GM12878 (cell line): ENCODE data around the gene MACROD2. TPM values are rescaled to one million over a fixed set of nuclear protein-coding genes. Genes with fewer than 3 reads are reported as not detected.

Experiments used
- ATAC-seq: fragments of 200-7000 bp; cut with Tn5 transposase; 3 replicates; pipeline ENCODE4 v1.9.1; 2020; ENCODE audit warnings: mild to moderate bottlenecking, moderate library complexity
- BruUV-seq: library from RNA; stranded (reverse); fragments of 400-500 nt; replicated peaks from 2 replicates; lab custom pipeline; 2021; lab: Mats Ljungman, UMichigan
- CTCF ChIA-PET: fragments of 300-600 bp; sonication (Branson Sonifier 250); formaldehyde crosslinking; extraction: SDS; loops from one replicate; lab custom pipeline; 2021; ENCODE audit warnings: inconsistent platforms; lab: Yijun Ruan, JAX
- POLR2A ChIA-PET: fragments of 350-600 bp; formaldehyde crosslinking; extraction: SDS; loops from one replicate; lab custom pipeline; 2021; ENCODE audit warnings: inconsistent platforms; lab: Charles Lee
- RAD21 ChIA-PET: fragments of 300-600 bp; sonication (Branson Sonifier 250); formaldehyde crosslinking; loops from one replicate; lab custom pipeline; 2023; ENCODE audit warnings: antibody characterized with exemption; ENCODE audit not compliant: unreplicated experiment; lab: Charles Lee
- SMC1A ChIA-PET: fragments of 300-600 bp; sonication (Branson Sonifier 250); formaldehyde crosslinking; loops from one replicate; lab custom pipeline; 2023; ENCODE audit not compliant: unreplicated experiment, uncharacterized antibody; lab: Charles Lee
- DNase-seq: peaks from one replicate; pipeline ENCODE4 v3.0.0-alpha.2; 2011; ENCODE audit warnings: low read depth, low spot score
- FAIRE-seq: peaks from 3 replicates; lab custom pipeline; 2011; peaks lifted over from hg19 to GRCh38; lab: Jason Lieb, UNC
- H2AFZ ChIP-seq: 2 replicates; pipeline ENCODE4 v1.6.0; 2011; ENCODE audit warnings: low read depth, low read length, control low read depth; ENCODE audit not compliant: control insufficient read depth
- H3K27ac ChIP-seq: 2 replicates; pipeline ENCODE4 v1.5.1; 2011; ENCODE audit warnings: control low read depth; ENCODE audit not compliant: control insufficient read depth, insufficient read depth
- H3K27me3 ChIP-seq, 2 experiments: replicated peaks in 1 of 2; 2 replicates each; pipeline versions ENCODE4 v1.6.0 to v1.6.1; 2011; ENCODE audit warnings: low read length in 1 of 2; ENCODE audit not compliant: control insufficient read depth in 2 of 2, insufficient read depth in 2 of 2
- H3K36me3 ChIP-seq, 2 experiments: 2 replicates each; pipeline ENCODE4 v1.5.1; 2011; ENCODE audit warnings: low read length in 1 of 2; ENCODE audit not compliant: control insufficient read depth in 2 of 2, insufficient read depth in 2 of 2
- H3K4me1 ChIP-seq: 2 replicates; pipeline ENCODE4 v1.6.1; 2011; ENCODE audit warnings: mild to moderate bottlenecking, low read length, moderate library complexity, mixed read lengths; ENCODE audit not compliant: control insufficient read depth, insufficient read depth
- H3K4me2 ChIP-seq: 2 replicates; pipeline ENCODE4 v1.6.0; 2011; ENCODE audit warnings: control low read depth; ENCODE audit not compliant: control insufficient read depth, insufficient read depth
- H3K4me3 ChIP-seq: fragments of 200-600 bp; sonication (generic); 2 replicates; pipeline ENCODE4 v1.5.1; 2016
- H3K79me2 ChIP-seq: 2 replicates; pipeline ENCODE4 v1.6.0; 2011; ENCODE audit warnings: low read length; ENCODE audit not compliant: control insufficient read depth, insufficient read depth
- H3K9ac ChIP-seq: 2 replicates; pipeline ENCODE4 v1.8.0; 2011; ENCODE audit warnings: low read length, control low read depth, mixed read lengths; ENCODE audit not compliant: control insufficient read depth, insufficient read depth
- H3K9me3 ChIP-seq: replicated peaks from 3 replicates; pipeline ENCODE4 v1.5.1; 2011; ENCODE audit warnings: mild to moderate bottlenecking, low read length; ENCODE audit not compliant: control insufficient read depth, insufficient read depth
- H4K20me1 ChIP-seq: 2 replicates; pipeline ENCODE4 v1.6.0; 2011; ENCODE audit not compliant: control insufficient read depth, insufficient read depth
- CHD4 ChIP-seq: fragments of 200-600 bp; sonication (generic); IDR thresholded peaks from 2 replicates; pipeline ENCODE4 v1.6.1; 2016; ENCODE audit warnings: mild to moderate bottlenecking
- EP300 ChIP-seq, 2 experiments: fragments of 150-350 bp in 1 of 2; IDR thresholded peaks; 2 replicates each; pipeline ENCODE4 v1.6.1; 2011 to 2012; ENCODE audit warnings: low read depth in 2 of 2, low read length in 2 of 2, borderline replicate concordance in 1 of 2, improper control_type of control experiment in 1 of 2, inconsistent platforms in 1 of 2; ENCODE audit not compliant: control insufficient read depth in 1 of 2
- HDAC6 ChIP-seq: fragments of 200-600 bp; sonication (generic); IDR thresholded peaks from one replicate; pipeline ENCODE4 v1.8.0; 2017; ENCODE audit warnings: antibody characterized with exemption; ENCODE audit not compliant: unreplicated experiment
- HSF1 ChIP-seq: fragments of 150-350 bp; IDR thresholded peaks from 2 replicates; pipeline ENCODE4 v1.6.1; 2014; ENCODE audit warnings: mild to moderate bottlenecking, low read depth, low read length
- IRF5 ChIP-seq: fragments of 450-650 bp; IDR thresholded peaks from 2 replicates; pipeline ENCODE4 v1.6.1; 2017; ENCODE audit warnings: borderline replicate concordance
- MXI1 ChIP-seq: fragments of 150-350 bp; IDR thresholded peaks from 2 replicates; pipeline ENCODE4 v1.6.1; 2011; ENCODE audit warnings: low read depth, mild to moderate bottlenecking, inconsistent platforms, low read length, improper control_type of control experiment
- NFXL1 ChIP-seq: fragments of 450-650 bp; IDR thresholded peaks from 2 replicates; pipeline ENCODE4 v1.6.1; 2017; ENCODE audit warnings: antibody characterized with exemption, mild to moderate bottlenecking, borderline replicate concordance
- PAX8 ChIP-seq: fragments of 450-650 bp; IDR thresholded peaks from 2 replicates; pipeline ENCODE4 v1.6.1; 2017; ENCODE audit warnings: mild to moderate bottlenecking, moderate library complexity
- PRDM15 ChIP-seq: fragments of 450-650 bp; formaldehyde crosslinking; IDR thresholded peaks from 2 replicates; pipeline ENCODE4 v1.4.0; 2020; ENCODE audit warnings: mild to moderate bottlenecking, moderate library complexity
- ZBTB11 ChIP-seq: fragments of 450-650 bp; formaldehyde crosslinking; IDR thresholded peaks from 2 replicates; pipeline ENCODE4 v1.5.0; 2022; ENCODE audit warnings: mild to moderate bottlenecking, missing genetic modification characterization
- ZBTB33 ChIP-seq: fragments of 450-650 bp; IDR thresholded peaks from 2 replicates; pipeline ENCODE4 v1.6.1; 2017; ENCODE audit warnings: mild to moderate bottlenecking
- WGBS: methylation state at CpG from one replicate; pipeline ENCODE4 v1.1.6; 2016; ENCODE audit warnings: low lambda C conversion rate; ENCODE audit not compliant: insufficient replicate concordance, insufficient coverage; ENCODE audit errors: missing lambda C conversion rate; 5-methylcytosine and 5-hydroxymethylcytosine counted together
- in situ Hi-C: fragments of 300-500 bp; cut with MboI; formaldehyde crosslinking; loops from 9 replicates; pipeline ENCODE4 v1.14.3; 2018; ENCODE audit warnings: mixed read lengths
- intact Hi-C: fragments of 100-400 bp; cut with micrococcal nuclease; formaldehyde crosslinking; loops from one replicate; pipeline ENCODE4 v1.14.2; 2022; ENCODE audit not compliant: unreplicated experiment
- polyA plus RNA-seq, 11 experiments: library from polyadenylated mRNA; depleted of rRNA in 4 of 11; unstranded in 6 of 11; stranded (reverse) in 5 of 11; fragments of >200 nt; fragmentation: Nextera tagmentation in 4 of 11; fragmentation: Illumina TruSeq in 1 of 11; extraction: Ambion mirVana in 4 of 11; extraction: Trizol in 1 of 11; gene quantifications; 1 replicate in 1 of 11; 2 replicates in 10 of 11; pipeline versions ENCODE4 v1.2.1 to v1.2.3, GENCODE V29; 2011 to 2016; ENCODE audit warnings: inconsistent platforms in 2 of 11, missing spikeins in 2 of 11, low read depth in 1 of 11
- total RNA-seq, 4 experiments: library from RNA; depleted of rRNA in 3 of 4; stranded (reverse); fragments of >200 nt in 3 of 4; fragmentation: Illumina TruSeq in 1 of 4; extraction: Trizol in 1 of 4; gene quantifications; 2 replicates each; pipeline versions ENCODE4 v1.2.1 to v1.2.3, GENCODE V29; 2013 to 2021

Gene MACROD2
- total and polyA plus RNA-seq, 10 of the 15 experiments (the other 5 are each of a cell fraction or from before 2014, with no cell fraction given): 1.1 to 21.5 (median 2.2) TPM

GRCh38 chr20:15949391-15949790 lies 1954.1 kb downstream of the MACROD2 start:
- POLR2A ChIA-PET: interaction anchor here (1.4 kb wide), 1 partner anchor 11 kb away, joined by 3 read pairs; no protein-coding TSS in a partner anchor
- no peak for DNase-seq
- no peak for FAIRE-seq
- 58% methylated on average over 3 of the region's 3 CpGs for WGBS
- BruUV-seq: no TSS peak
- intact Hi-C loops: no loop called here
- no peak for ATAC-seq
- no peak overlapping the region for H2AFZ ChIP-seq
- no peak overlapping the region for H3K4me3 ChIP-seq
- no peak overlapping the region for H3K27ac ChIP-seq
- in situ Hi-C loops: no loop called here
- no peak overlapping the region for H3K4me2 ChIP-seq
- H3K27me3 ChIP-seq: no peaks in the 10 kb centered on the region
- no peaks in the 10 kb centered on the region for H3K36me3 ChIP-seq
- CTCF ChIA-PET: no interaction called here
- RAD21 ChIA-PET: no interaction called here
- H3K9ac ChIP-seq: no peak overlapping the region
- no peaks in the 10 kb centered on the region for H4K20me1 ChIP-seq
- SMC1A ChIA-PET: no interaction called here
- H3K79me2 ChIP-seq: no peaks in the 10 kb centered on the region
- no peaks in the 10 kb centered on the region for H3K4me1 ChIP-seq
- no peaks in the 10 kb centered on the region for H3K9me3 ChIP-seq
- no peak for TF ChIP-seq ZBTB33
- TF ChIP-seq HDAC6: no peak
- no peak for TF ChIP-seq PRDM15 (CRISPR knock-in tag)
- TF ChIP-seq NFXL1: no peak
- no peak for TF ChIP-seq HSF1
- TF ChIP-seq CHD4: no peak
- TF ChIP-seq ZBTB11 (CRISPR knock-in tag): no peak
- no peak for TF ChIP-seq IRF5
- no peak for TF ChIP-seq PAX8
- TF ChIP-seq MXI1: no peak
- TF ChIP-seq EP300 (IDR thresholded peaks at IDR 0.05; ENCODE audit: borderline replicate concordance in 1 of 2, control insufficient read depth in 1 of 2, low read depth in 2 of 2, low read length in 2 of 2): no peak
